ENCODE data around the gene COL12A1.

The COL12A1 gene

DNA sequence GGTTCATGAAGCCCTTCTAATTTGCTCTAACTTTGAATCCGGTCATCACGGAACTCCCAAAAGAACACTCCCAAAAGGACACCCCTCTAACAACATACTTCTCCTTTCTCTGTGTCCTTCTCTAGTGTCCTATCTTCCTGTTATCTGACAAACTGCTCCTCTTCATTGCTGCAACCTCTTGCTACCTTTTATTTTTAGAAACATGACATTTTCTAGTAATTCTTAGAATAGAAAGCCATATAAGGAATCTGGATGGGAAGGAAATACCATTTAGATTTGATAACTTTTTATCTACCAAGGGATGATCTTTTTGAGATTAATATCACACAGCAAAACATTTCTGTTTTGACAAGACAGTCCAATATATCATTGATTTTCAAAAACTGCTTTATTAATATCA is 63.1 kb downstream of the COL12A1 start:
- no peak for DNase-seq

DNA sequence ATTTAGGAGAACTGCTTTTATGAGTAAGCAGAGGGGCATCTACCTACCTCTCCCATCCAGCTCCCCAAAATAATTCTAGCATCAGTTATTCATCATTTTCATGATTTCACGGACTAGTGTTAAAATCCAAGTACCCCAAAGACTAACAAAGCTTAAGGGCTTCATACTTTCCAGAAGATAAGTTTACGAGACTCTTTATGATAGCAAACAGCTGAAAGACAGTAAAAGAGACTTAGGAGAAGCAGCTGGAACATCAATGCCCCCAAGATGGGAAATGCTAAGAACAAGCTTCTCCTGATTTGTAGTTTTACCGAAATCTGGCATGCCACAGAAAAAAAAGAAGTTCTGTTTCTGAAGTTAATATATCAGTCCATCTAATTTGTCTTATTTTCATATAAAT is 70.0 kb downstream of the COL12A1 start:
- DNase-seq: no peak

DNA sequence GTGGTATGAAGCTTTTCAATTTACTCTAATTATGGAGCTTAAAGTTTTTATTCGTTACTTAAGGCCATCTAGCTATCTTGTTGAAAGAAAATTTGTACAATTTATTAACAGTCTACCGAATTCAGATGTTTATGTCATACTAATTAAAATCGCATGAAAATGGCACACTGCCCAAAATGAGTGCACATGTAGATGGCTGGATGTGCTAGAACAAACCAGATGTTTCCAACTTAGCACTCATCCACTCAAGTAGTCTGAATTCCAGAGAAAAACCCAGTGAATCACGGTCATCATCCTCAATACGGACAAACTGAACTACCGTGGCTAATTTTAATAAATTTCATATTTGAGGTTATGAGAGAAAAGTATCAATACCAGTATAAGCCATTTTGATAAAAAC is 70.4 kb downstream of the COL12A1 start:
- no peak for DNase-seq

DNA sequence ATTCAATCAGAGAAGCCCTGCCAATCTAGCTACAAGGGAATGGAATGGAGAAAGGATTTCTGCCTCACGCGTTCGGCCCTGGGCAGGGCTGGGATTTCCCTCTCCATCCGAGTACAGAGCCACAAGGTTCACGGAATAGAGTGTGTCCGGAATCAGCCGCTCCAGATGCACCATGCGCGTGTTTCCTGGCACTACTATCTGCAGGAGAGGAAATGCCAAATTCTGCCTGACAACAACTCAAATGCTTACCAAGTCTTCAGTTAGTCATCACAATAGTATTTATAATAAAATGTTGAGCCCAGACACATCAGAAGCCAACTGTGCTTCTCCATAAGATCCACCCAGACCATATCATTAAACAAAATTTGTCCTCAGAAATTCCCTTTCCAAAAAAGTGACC is 75.1 kb downstream of the COL12A1 start:
- DNase-seq: no peak

DNA sequence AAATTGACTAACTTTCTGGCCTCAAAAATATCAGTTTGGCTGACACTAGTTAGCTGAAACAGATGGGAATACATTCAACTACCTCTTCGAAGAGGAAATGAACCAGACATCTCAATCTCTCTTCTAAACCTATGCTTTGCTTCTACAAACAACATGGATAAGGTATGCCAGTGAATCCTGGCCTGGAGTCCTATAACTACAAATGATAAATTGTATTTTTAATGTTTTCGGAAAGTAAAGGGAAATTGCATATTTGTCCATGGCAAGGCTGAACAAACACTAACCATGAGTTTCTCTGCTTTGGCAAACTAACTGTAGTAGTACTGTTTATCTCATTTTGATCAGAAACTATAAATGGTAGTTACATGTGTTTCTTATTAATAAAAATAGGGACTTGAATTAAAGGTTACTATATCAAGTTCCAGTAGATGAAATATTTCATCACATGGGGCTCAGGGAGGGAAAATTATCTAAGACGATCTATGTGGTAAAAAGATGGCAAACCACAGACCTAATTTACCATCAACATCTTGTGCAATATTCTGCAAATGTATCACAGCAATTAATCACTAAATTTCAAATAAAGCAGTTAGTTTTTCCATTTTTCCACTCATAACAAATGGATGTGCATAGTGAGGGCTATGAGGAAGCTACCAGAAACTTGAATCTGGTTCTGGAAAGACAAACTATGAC is 76.8 kb downstream of the COL12A1 start:
- DNase-seq: no peak

DNA sequence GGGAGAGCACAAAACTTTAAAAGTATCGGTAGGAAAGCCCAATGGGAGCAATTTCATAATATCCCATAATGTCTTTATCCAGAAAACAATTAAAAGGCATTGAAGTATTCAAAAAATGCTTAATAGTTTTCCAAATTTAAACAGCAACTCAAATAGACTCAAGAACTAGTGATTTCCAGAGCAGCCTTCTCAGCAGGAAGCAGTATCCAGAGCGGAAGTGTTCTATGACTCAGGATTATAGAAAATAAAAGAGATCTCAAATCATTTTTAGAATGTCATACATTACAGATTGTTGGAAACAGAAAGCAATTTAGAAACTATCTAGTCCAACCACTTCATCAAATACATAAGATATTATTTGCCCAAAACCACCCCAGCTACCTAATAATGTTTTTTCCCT is 79.3 kb downstream of the COL12A1 start:
- DNase-seq: no peak

DNA sequence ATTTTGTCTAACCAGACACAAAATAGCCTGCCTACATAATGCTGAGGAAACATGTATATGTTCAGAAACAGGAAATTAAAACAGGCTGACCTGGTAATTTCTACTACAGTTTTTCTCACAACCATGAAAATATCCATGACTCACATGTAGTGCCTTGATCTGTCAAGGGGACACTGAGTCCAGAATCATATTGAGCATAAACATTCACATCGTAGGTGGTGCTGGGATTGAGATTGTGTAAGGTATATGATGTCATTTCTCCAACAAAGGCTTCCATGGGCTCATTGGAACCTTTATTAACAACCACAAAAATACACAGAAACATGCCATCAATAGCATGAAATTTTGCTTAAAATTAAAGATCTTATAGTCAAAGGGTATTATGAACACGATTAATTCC is 80.9 kb downstream of the COL12A1 start:
- no peak for DNase-seq

DNA sequence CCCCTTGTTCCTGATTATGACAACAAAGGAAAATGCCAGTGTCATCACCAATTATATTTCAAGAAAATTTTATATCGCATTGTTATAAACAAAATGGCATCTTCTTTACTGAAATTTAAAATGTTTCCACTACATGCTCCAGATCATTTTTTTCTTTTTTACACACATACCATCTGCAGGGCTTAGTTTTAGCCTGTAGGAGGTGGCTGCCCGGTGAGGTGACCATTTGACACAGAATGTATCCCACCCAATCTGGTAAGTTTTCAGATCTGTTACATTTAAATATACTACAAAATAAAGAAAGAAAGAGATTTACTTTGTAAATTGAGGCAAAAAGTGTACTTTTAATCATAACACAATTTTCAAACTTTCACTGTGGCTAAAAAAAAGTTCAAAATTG is 81.8 kb downstream of the COL12A1 start:
- no peak for DNase-seq

DNA sequence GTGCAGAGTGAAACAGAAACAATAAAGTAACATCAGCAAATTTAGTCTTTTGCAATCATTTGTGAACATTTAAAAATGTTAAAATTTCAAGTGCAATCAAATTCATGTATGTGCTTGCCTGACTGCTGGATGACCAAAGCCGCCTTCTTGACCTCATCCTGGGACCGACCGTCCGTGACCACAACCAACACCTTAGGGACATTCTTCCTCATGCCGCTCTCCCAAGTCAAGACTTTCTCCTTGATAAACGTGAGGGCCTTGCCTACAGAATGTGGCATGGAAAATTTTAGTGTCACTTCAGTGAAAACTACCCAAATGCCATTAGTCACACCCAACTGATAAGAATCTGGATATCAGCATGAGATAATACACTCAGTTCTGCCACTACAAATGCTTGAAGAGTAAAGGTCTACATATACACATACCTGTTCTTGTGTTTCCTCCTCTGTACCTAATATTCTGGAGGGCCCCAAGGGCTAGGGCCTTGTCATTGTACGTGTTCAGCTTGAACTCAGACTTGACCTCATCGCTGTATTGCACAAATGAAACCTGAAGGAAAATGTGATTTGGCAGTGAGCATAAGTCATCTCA is 86.8 kb downstream of the COL12A1 start:
- DNase-seq: no peak

DNA sequence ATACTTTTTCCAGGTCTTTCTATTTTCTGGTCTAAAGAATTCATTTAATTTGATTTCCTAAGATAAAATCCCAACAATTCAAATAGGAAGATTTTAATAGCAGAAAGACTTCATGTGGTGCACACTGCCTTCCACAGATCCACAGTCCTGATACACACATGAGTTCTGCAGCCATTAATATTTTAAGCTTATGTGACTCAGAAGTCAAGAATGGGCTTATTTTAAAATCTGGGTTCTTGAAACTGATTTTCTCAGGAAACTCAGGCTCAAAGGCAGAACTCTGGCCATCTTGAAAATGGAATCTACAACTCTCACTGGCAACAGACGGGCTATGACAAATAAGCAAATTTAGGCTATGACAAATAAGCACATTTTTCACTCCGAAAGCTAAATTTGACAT is 88.2 kb downstream of the COL12A1 start:
- no peak for DNase-seq

DNA sequence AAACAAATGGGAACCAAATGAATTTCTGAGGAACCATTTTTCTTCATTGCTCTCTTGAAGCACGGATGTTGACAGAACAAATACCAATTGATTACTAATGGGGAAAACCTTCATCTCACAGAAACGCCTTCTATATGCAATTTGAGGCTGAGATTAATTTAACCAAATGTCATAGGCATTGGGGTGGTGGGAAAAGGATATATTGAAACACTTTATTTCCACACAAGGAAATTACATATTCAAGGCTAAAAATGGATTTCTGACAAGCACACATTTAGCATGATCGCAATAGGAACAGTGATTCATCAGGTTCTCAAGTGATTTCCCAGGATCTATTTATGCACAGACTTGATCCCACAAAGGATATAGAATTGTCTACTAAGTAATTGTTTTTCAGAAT is 88.9 kb downstream of the COL12A1 start:
- DNase-seq: no peak

DNA sequence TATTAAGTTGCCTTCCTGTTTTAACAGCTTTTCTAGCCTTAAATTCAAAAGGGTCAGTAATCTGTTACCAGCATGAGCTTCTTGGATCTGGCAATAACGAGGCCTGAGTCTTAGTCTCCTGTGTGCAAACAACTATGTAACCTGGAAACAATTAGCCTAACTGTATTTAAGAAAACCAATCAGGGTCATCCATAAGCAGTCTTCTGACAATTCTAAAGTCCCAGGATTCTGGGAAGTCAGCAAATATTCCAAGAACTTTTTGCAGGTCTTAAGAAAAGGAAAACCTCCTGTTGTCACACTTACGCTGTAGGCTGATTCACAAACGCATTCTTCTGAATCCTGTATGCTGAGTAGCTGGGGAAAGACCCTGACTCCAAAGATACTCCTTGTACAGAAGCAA is 90.4 kb downstream of the COL12A1 start:
- DNase-seq: no peak

DNA sequence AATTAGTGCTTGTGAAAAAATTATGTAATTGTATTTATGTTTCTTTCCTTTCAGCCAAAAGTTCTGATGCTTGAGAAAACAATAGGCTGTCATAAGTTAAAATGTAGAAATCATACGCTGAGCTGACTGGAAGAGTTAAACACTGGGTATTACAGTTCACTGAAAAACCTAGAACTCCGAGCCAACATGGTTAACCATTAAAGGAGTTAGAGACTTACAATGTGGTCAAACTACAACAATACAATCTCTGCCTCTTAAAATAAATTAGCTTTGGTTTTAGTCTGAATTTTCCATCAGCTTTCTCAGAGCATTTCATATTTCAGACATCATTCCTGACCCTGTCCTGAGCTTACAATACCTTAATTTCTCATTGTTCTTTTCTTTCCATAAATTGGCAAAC is 91.0 kb downstream of the COL12A1 start:
- no peak for DNase-seq

DNA sequence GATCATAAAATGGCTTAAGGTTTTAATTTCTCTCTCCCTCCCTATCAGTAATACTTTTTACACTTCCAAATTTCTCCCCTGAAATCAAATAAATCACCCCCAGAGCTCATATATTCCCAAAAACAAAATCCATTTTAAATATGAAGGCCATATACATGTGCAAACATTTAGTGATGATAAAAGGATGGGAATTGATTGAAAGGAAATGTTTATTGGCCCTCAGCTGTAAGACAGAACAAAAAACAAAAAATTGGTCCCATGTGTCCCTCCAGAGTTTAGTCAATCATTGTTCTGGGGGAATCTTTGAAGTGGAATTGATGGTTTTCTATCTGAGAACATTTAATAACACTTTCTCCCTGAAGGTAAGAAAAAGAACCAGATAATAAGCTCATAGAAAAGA is 91.7 kb downstream of the COL12A1 start:
- DNase-seq: no peak

DNA sequence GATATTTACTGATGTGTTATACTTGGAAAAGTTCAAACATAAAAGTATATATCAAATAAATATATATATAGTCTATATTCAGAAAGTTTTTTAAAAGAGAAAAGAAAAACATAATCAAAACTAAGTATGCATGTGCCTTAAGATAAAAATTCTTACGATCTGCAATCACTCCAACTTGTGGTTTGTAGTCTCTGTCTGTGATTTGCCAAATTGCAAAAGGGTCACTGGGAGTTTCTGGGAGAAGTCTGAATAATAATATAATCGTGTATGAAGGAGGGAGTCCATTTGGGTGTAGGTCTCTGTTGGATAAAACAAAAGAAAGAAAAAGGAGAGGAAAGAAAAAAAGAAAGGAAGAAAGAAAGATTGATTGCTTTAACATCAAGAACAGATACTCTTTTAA is 92.4 kb downstream of the COL12A1 start:
- no peak for DNase-seq

DNA sequence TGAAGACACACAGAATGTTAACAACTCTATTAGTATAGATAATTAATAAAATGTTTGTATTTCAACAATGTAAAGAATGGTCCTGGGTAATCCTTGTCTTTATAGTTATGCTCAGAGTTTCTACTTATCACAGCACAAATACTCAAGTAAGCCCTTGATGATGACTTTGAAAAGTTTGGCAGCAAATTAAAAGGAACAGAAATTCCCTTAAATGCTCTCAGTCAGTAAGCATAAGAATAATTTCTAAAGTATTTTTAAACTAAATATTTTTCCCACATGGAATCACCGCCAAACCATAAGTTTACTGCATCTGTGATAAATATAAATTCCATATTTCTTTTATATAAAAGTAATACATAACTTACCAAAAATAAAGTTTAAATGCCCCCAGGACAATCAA is 96.1 kb downstream of the COL12A1 start:
- no peak for DNase-seq

DNA sequence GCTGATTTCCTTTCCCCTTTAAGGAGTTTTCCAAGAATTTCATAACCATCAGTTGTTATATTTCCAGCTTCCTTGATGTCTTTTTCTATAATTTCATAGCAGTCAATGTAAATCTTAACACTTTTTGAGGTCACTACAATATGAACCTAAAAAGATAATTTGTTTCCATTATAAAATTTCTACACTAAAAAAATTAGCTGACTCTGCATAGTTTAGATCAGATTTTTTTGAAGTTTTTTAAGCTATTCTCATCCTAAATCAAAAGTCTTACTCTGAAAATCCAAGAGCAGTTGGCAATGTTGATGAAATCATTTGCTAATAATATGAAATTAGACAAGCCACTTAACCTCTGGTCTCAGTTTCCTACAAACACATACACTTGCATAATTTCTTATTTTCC is 96.8 kb downstream of the COL12A1 start:
- DNase-seq: no peak

DNA sequence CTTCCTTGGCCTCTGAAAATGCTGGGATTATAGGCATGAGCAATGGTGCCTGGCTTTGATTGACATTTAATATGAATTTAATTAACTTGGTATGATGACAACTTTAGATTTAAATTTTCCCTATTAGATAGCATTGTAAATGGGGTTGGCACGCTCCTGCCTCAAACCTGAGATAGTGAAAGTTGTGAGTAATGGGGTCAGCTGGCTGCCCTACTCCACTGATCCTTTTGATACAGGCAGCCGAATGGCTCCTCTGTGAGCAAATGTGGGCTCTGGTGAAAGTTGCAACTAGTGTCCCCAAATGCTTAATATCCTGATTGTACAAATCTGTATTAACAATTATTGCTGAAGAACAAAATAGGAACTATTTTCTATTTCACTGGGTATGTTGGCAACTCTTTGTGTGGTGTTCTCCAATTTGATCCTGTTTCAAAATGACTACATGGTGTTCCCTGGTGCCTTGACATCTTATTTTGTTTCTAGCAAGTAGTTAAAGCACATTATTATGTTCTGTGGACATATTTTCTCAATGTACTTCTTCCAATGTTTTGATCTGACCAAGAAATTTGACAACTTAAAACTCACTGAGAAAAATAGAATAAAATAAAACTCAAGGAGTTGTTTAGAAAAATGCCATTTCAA is 97.4 kb downstream of the COL12A1 start:
- no peak for DNase-seq

DNA sequence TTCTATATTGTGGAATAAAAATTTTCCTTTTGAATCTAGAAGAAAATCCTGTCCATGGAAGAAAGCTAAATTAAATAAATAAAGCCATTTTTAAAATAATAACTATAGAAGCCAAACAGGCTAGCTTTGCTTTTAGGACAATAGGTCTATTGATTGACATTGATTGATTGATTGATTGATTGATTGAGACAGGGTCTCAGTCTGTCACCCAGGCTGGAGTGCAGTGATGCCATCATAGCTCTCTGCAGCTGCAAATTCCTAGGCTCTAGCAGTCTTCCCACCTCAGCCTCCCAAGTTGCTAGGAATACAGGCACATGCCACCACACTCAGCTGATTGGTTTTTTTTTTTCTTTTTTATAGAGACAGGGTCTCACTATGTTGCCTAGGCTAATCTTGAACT is 97.9 kb downstream of the COL12A1 start:
- DNase-seq: no peak

DNA sequence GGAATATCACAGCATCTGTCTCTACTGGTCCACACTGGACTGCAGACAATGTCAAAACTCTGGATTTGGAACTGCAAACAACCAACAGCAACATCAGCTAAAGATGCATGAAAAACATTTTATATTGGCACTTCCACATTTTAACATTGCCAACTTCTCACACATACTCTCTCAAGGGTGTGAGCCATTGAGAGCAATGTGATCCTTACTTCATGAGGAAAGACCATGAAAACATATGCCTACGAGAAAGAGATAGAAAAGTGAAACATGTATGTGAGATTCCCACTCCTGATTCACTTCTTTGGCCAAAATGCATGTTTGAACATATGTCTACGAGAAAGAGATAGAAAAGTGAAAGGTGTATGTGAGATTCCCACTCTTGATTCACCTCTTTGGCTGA is 99.4 kb downstream of the COL12A1 start:
- DNase-seq: no peak

DNA sequence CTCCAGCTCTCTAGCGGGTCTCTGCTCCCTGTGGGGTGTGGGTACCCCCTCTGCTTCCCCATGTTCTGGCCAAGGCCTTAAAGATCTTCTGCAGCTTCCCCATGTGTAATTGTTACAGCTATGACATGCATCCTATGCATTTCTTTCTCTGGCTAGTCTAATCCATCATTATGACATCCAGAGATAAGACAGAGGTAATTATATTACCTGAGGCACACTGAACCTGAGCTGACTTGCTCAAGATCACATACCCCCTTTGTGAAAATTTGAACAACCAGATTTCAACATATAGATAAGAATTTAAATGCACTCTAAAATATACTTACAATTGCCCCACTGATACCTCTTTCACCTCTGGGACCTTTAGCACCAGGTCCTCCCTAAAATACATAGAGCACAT is 102.4 kb downstream of the COL12A1 start:
- no peak for DNase-seq

DNA sequence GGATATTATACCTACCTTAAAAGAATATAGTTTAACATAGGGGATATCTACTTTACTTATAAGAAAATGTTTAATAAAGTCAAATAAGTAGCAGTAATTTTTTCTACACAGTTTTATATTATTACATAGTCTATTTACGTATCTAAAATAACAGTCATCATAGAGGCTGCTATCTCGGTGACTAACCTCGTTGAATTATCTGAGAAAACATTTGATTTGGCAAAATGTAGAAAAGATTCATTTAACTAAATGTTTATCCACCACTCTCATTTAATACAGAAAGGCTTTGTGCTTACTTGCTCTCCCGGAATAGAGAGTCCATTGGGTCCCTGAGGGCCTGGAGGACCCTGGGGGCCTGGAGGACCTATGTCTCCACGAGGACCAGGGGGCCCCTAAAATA is 103.6 kb downstream of the COL12A1 start:
- no peak for DNase-seq

DNA sequence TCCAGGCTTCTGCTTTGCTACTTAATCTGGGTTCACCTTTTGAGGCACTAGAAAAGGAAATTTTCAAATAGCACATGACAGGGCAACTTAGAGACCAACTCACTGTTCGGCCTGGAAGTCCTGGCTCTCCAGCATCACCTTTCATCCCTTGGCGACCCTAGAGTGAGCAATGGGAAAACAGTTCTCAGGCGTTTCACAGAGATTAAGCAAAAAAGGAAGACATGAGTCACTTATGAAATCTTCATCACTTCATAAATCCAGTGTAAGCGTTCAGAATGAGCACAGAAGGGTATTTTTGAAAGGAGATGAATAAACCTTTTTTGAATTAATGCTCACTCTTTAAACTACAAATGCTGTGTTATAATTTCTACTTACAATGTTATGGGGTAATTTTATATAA is 104.0 kb downstream of the COL12A1 start:
- no peak for DNase-seq

DNA sequence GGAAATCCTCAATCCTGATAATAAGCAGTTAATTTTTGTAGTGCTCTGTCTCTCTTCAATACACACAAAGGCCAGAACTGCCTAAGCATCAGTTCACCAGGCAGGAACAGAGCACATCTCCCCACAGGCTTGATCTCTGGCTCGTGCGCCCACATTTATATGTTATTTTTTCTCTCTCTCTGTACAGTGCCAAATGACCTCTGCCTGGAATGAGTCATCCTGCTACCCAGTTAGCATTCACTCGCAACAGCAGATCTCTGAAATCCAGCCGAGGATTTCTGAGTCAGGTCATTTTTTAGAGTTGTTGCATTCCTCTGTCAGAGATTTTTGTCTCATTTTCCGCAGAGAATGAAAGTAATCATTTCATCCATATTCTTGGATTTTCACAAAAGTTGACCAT is 107.1 kb downstream of the COL12A1 start:
- DNase-seq: no peak

DNA sequence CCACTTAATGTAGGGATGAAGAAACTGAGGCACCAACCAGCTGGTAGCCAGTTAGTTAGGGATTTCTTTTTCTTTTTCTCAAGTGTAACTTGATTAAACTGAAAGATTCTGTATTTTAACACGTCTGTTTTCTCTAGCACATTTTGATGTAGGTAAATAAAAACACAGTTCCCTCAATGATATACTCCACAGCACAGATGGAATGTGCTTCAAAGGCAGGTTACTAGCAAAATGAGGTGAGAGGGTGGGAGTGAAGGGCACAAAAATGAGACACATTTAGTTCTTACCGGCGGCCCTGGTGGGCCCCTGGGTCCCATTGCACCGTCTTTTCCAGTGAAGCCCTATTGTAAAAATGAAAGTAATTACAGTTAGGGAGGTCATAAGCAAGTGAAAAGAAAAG is 108.9 kb downstream of the COL12A1 start:
- DNase-seq: no peak

Data from NCI-H446 treated with DMSO at 0.1 percent for 48 hours (cell line).